Measurements from ENCODE around the gene CAST. TPM values are rescaled to one million over a fixed set of nuclear protein-coding genes. Genes with fewer than 3 reads are reported as not detected.

Gene CAST
- total and polyA plus RNA-seq, 2 donors (not counting 1 experiment from before 2014, with no cell fraction given) = 41.0 to 231 TPM

DNA sequence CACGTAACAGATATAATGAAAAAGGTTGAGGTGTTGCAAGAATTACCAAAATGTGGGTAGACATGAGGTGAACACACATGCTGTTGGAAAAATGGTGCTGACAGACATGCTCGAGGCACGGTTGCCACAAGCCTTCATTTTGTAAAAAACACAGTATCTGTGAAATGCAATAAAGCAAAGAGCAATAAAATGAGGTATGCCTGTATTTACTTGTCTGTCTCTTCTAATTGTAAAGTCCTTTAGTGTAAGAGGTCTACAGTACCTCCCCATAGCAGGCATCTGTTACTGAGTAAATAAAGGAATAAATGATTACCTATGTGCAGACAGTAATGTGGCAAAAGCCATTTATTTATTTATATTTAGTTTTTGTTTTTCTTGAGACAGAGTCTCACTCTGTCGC lies 3.0 kb upstream of the CAST start:
- peaks cover 39% of the 10 kb centered on the region for H3K4me1 Mint-ChIP-seq
- ATAC-seq (ENCODE audit: low read depth) (no peak), DNase-seq (no peak)
- H3K27ac ChIP-seq (ENCODE audit: low read length in 2 of 2) = no peak overlapping the region
- H4K20me1 ChIP-seq (ENCODE audit: control insufficient read depth, insufficient read depth, low read length, poor library complexity, severe bottlenecking) = peaks cover 14% of the 10 kb centered on the region
- CTCF ChIA-PET = interaction anchor here (1.2 to 1.6 kb wide), 2 partner anchors 29 to 45 kb away, joined by 4 read pairs; no protein-coding TSS in a partner anchor
- TF ChIP-seq EZH2 (IDR thresholded peaks at IDR 0.05; ENCODE audit: borderline replicate concordance, insufficient read depth, low read depth, low read length, poor library complexity, severe bottlenecking) (no peak), CTCF (IDR thresholded peaks at IDR 0.05) (no peak)
- H3K9me3 ChIP-seq (ENCODE audit: control extremely low read depth in 1 of 3, control insufficient read depth in 2 of 3, insufficient read depth in 1 of 3, low read length in 2 of 3) = no peaks in the 10 kb centered on the region
- WGBS (ENCODE audit: insufficient coverage) = 100% methylated on average over 1 of the region's 4 CpGs
- no peak overlapping the region for H3K4me3 ChIP-seq (ENCODE audit: control extremely low read depth in 1 of 5, extremely low read depth in 1 of 5, insufficient read depth in 1 of 5, low read depth in 2 of 5, low read length in 4 of 5)
- H3K36me3 ChIP-seq (replicated peaks in 1 of 2; ENCODE audit: control extremely low read depth in 1 of 2, control insufficient read depth in 1 of 2, extremely low read depth in 1 of 2, insufficient read depth in 2 of 2, low read length in 1 of 2) = no peaks in the 10 kb centered on the region
- H3K4me3 Mint-ChIP-seq = no peak overlapping the region
- H3K27ac Mint-ChIP-seq = no peak overlapping the region
- no peak overlapping the region for H3K4me2 ChIP-seq (replicated peaks; ENCODE audit: low read depth, low read length, poor library complexity, severe bottlenecking)
- no peak overlapping the region for H2AFZ ChIP-seq (ENCODE audit: insufficient read depth, low read depth, low read length, poor library complexity, severe bottlenecking)
- peaks cover 16 to 18% of the 10 kb centered on the region in 2 donors for H3K4me1 ChIP-seq (ENCODE audit: control insufficient read depth in 2 of 2, insufficient read depth in 2 of 2, low read length in 2 of 2)
- H3K27me3 ChIP-seq (replicated peaks in 1 of 4; ENCODE audit: control extremely low read depth in 1 of 4, control insufficient read depth in 3 of 4, insufficient read depth in 4 of 4, low read length in 3 of 4) = peaks cover 0 to 5% (median 1%) of the 10 kb centered on the region in 4 experiments
- intact Hi-C loops (cut with micrococcal nuclease) = loop anchor here (1.0 kb wide), 1 partner anchor 49 kb away; no protein-coding TSS in a partner anchor
- no peaks in the 10 kb centered on the region for H3K9me3 Mint-ChIP-seq (ENCODE audit: insufficient read depth)
- peaks cover 35% of the 10 kb centered on the region for H3K79me2 ChIP-seq (ENCODE audit: control insufficient read depth, insufficient read depth, low read length)
- peaks cover 8% of the 10 kb centered on the region for H3K27me3 Mint-ChIP-seq
- H3K9ac ChIP-seq (ENCODE audit: low read length) = no peak overlapping the region
- POLR2A ChIA-PET = no interaction called here
